Activated naive CD8-positive, alpha-beta T cell treated with anti-CD3 and anti-CD28 coated beads, Interleukin-2, amount 50 U/mL, for 24 hours (primary cell): ENCODE measurements around the gene RAC2.

Experiments used
- ATAC-seq: fragments of 150-1000 bp; cut with Tn5 transposase; one replicate; pipeline ENCODE4 v1.10.0; 2021
- DNase-seq: peaks from one replicate; pipeline ENCODE4 v3.0.0; 2021
- H3K27ac Mint-ChIP-seq: one replicate; pipeline ENCODE4 v1.8.0; 2021; ENCODE audit warnings: mild to moderate bottlenecking, mixed read lengths
- H3K27me3 Mint-ChIP-seq: one replicate; pipeline ENCODE4 v1.8.0; 2021; ENCODE audit warnings: mixed read lengths
- H3K36me3 Mint-ChIP-seq: one replicate; pipeline ENCODE4 v1.8.0; 2021; ENCODE audit warnings: low read depth, mixed read lengths
- H3K4me1 Mint-ChIP-seq: one replicate; pipeline ENCODE4 v1.8.0; 2021; ENCODE audit warnings: mixed read lengths
- H3K4me3 Mint-ChIP-seq: one replicate; pipeline ENCODE4 v1.8.0; 2021; ENCODE audit warnings: mild to moderate bottlenecking, moderate library complexity, mixed read lengths
- H3K9me3 Mint-ChIP-seq: one replicate; pipeline ENCODE4 v1.8.0; 2021; ENCODE audit warnings: mixed read lengths

Gene RAC2

DNA sequence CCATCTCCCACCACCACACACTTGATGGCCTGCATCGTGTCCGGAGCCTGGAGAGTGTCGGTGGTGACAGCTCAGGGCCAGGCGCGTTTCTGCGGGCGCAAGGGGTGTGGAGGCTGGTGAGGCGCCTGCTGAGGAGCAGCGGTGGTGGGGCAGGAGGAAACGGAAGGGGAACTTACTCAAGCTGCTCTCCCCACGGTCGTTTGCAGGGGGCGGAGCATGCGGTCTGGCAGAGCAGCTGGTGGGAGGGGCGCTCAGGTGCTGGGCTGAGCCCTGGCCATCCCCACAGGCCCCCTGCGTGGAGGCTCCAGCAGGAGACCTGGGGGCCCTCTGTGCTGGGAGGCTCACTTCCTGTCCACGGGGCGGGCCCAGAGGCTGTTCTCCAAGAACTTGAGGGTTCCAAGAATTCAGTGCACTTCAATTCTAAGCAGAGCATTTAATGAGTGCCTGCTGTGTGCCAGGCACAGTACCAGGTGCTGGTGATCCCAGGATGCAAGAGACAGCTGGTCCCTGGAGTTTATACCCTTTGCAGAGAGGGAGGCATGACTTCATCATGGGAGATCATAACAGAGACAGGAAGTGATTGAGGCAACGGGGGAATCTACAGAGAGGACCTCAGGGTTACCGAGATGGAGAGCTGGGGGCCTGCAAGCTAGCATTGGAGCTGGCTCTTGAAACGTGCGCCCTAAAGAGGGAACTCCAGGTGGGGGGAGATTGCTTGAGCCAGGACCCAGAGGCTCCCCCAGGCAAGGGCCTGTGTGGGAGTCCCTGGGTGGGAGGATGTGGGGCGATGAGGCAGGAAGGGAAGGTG is at the start of gene RAC2:
Gene RAC2 (minus strand): TSS at position 156 of the 808 bp plus-strand sequence. CDS start 121 bp downstream, at position 35.
- ATAC-seq (peak; percentile 62), DNase-seq (peak; percentile 94)
- Mint-ChIP-seq H3K9me3 (no peaks in the 10 kb centered on the region), H3K27ac (peak within 1 kb of the TSS; percentile 96), H3K4me3 (peak within 1 kb of the TSS; percentile 90), H3K27me3 (no peaks in the 10 kb centered on the region), H3K36me3 (peaks cover 32% of the 10 kb centered on the region), H3K4me1 (peaks cover 55% of the 10 kb centered on the region)

DNA sequence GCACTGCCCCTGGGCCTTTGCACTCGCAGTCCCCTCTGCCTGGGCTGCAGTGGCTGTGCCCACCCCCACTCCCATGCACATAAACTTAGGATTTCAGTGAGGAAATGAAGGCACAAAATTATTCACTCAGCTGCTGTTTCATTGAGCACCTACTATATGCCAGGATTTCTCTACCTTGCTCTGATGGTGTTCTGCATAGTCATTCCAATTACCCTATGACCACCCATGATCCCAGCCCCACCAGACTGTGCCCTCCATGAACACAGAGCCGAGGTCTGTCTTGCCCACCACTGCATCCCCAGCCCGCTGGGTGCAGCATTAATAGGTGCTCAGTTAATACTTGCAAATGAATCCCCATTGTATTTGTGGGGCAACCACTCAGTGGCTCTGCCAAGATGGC is 49.1 kb upstream of the RAC2 start:
- H3K27ac Mint-ChIP-seq, result no peak overlapping the region
- peaks cover 46% of the 10 kb centered on the region for H3K4me1 Mint-ChIP-seq
- ATAC-seq (no peak), DNase-seq (no peak)
- peaks cover 18% of the 10 kb centered on the region for H3K36me3 Mint-ChIP-seq
- H3K9me3 Mint-ChIP-seq, result no peaks in the 10 kb centered on the region
- H3K27me3 Mint-ChIP-seq, result no peaks in the 10 kb centered on the region
- H3K4me3 Mint-ChIP-seq, result no peak overlapping the region

DNA sequence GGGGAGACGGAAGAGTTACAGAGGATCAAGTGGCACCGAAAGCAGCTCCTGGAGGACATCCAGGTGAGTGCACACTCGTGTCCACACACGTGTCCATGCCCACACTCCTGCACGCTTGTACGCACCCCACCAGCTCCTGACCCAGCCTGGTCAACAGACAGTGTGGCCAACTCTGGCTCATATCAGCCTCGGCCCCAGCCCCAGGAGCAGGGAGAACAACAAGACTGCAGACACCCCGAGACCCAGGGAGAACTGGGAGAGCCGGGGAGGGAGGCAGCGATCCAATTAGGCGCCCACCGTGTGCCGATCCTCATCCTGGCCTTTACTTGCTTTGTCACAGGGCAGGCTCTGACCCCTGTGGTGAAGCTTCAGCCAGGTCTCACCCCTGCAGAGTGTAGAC is 48.6 kb upstream of the RAC2 start:
- DNase-seq (no peak), ATAC-seq (no peak)
- peaks cover 47% of the 10 kb centered on the region for H3K4me1 Mint-ChIP-seq
- no peaks in the 10 kb centered on the region for H3K9me3 Mint-ChIP-seq
- no peaks in the 10 kb centered on the region for H3K27me3 Mint-ChIP-seq
- H3K4me3 Mint-ChIP-seq, result no peak overlapping the region
- no peak overlapping the region for H3K27ac Mint-ChIP-seq
- H3K36me3 Mint-ChIP-seq, result peaks cover 18% of the 10 kb centered on the region

GRCh38 chr22:37291559-37292298 is 47.7 kb upstream of the RAC2 start:
- DNase-seq (no peak), ATAC-seq (no peak)
- H3K9me3 Mint-ChIP-seq, result no peaks in the 10 kb centered on the region
- peaks cover 23% of the 10 kb centered on the region for H3K36me3 Mint-ChIP-seq
- H3K27me3 Mint-ChIP-seq, result no peaks in the 10 kb centered on the region
- no peak overlapping the region for H3K4me3 Mint-ChIP-seq
- no peak overlapping the region for H3K27ac Mint-ChIP-seq
- peaks cover 56% of the 10 kb centered on the region for H3K4me1 Mint-ChIP-seq

DNA sequence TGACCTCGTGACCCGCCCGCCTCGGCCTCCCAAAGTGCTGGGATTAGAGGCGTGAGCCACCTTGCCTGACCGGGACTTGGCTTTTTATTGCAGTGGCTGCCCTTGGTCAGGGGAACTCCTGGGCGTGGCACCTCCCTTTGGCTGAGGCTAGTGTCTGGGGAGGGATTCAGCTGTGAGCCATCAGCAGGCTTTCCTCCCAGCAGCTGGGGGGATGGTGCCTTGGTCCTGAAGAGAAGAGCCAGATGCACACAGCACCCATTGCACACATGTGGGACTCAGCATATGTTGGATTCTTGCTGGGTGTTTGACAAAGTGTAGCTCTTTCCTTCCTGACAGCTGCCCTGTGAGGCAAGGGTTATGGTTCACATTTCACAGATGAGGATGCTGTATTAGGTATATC is 46.7 kb upstream of the RAC2 start:
- ATAC-seq (no peak), DNase-seq (no peak)
- Mint-ChIP-seq H3K9me3 (no peaks in the 10 kb centered on the region), H3K36me3 (peaks cover 24% of the 10 kb centered on the region), H3K4me3 (no peak overlapping the region), H3K4me1 (peaks cover 65% of the 10 kb centered on the region), H3K27me3 (no peaks in the 10 kb centered on the region), H3K27ac (no peak overlapping the region)

GRCh38 chr22:37289156-37289735 is 45.2 kb upstream of the RAC2 start:
- no peaks in the 10 kb centered on the region for H3K9me3 Mint-ChIP-seq
- H3K4me3 Mint-ChIP-seq, result no peak overlapping the region
- H3K27me3 Mint-ChIP-seq, result no peaks in the 10 kb centered on the region
- H3K4me1 Mint-ChIP-seq, result peaks cover 67% of the 10 kb centered on the region
- ATAC-seq (no peak), DNase-seq (no peak)
- H3K36me3 Mint-ChIP-seq, result peaks cover 26% of the 10 kb centered on the region
- peak overlapping the region; percentile 65 for H3K27ac Mint-ChIP-seq

- Mint-ChIP-seq H3K9me3 (no peaks in the 10 kb centered on the region), H3K27ac (no peak overlapping the region), H3K27me3 (no peaks in the 10 kb centered on the region), H3K4me3 (no peak overlapping the region), H3K36me3 (peaks cover 26% of the 10 kb centered on the region), H3K4me1 (peaks cover 73% of the 10 kb centered on the region)
- DNase-seq, result no peak
- ATAC-seq, result no peak
Measured at GRCh38 chr22:37288521-37288920, 44.5 kb upstream of the RAC2 start.

DNA sequence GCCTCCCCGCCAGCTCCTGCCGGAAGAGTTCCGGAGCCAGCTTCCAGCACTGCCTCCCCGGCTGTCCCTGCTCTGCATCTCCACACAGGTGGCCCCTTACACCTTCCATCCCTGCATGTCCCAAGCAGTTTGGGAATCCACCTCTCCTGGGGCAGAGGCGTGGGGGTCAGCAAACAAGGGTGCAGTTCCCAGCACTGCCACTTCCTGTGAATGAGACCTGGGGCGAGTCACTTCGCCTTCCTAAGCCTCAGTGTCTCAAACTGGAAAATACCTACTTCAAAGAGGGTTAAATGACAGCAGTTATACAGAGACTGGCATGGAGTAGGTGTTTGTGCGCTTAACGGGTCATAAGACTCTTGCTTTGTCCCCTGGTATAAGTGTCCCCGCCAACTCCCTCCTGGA is 43.5 kb upstream of the RAC2 start:
- H3K27me3 Mint-ChIP-seq, result no peaks in the 10 kb centered on the region
- ATAC-seq (peak; percentile 30), DNase-seq (no peak)
- H3K4me3 Mint-ChIP-seq, result no peak overlapping the region
- no peaks in the 10 kb centered on the region for H3K9me3 Mint-ChIP-seq
- H3K4me1 Mint-ChIP-seq, result peaks cover 80% of the 10 kb centered on the region
- H3K27ac Mint-ChIP-seq, result peak overlapping the region; percentile 67
- peaks cover 20% of the 10 kb centered on the region for H3K36me3 Mint-ChIP-seq

DNA sequence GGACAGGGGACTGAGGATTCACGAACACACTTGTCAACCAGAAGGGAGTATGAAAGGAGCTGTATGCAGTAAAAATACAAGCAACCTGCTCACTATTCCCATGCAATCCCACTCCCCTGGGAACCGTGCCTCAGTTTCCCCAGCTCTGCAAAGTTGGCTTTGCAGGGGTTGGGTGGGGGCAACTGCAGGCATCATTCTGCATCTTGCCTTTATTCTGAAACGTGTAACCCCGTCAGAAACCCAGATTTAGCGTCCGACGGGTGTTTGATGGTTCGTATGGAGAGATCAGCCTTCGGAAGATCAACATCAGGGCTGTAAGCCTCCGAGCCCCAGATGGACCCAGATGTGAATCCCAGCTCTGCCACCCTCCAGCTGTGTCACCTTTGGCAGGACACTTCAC is 41.9 kb upstream of the RAC2 start:
- DNase-seq (no peak), ATAC-seq (no peak)
- Mint-ChIP-seq H3K9me3 (no peaks in the 10 kb centered on the region), H3K4me1 (peaks cover 91% of the 10 kb centered on the region), H3K27ac (no peak overlapping the region), H3K36me3 (peaks cover 14% of the 10 kb centered on the region), H3K27me3 (no peaks in the 10 kb centered on the region), H3K4me3 (no peak overlapping the region)

DNA sequence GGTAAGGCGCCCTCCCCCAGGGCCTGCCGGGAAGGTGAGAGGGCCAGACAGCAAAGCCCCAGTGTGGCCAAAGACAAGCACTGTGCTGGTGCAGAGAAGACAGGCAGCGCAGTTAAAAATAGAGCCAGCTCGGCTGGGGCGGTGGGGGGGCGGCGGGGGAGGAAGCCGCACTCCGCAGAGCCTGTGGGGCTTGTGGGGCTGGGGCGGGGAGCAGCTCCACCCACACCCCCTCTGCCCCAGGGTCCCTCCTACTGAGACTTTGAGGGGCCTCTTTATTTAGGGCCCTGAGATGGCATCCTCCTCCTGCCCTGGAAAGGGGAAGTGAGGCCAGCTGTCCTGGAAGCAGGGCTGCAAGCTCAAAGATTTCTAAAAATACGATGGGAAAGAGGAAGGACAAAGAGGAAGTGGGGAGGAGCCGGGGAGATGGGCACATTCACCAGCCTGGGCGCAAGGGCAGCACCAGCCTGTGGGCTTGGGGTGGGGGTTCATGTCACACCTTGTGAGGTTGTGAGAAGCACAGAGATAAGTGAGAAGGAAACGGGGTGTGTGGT is 40.8 kb upstream of the RAC2 start:
- Mint-ChIP-seq H3K4me1 (peaks cover 91% of the 10 kb centered on the region), H3K36me3 (peaks cover 14% of the 10 kb centered on the region), H3K4me3 (peak overlapping the region; percentile 89), H3K27ac (peak overlapping the region; percentile 98), H3K9me3 (no peaks in the 10 kb centered on the region), H3K27me3 (no peaks in the 10 kb centered on the region)
- ATAC-seq (peak; percentile 3), DNase-seq (peak; percentile 42)

- Mint-ChIP-seq H3K4me3 (peak overlapping the region; percentile 89), H3K9me3 (no peaks in the 10 kb centered on the region), H3K36me3 (peaks cover 12% of the 10 kb centered on the region), H3K4me1 (peaks cover 91% of the 10 kb centered on the region), H3K27ac (peak overlapping the region; percentile 98), H3K27me3 (no peaks in the 10 kb centered on the region)
- no peak for DNase-seq
- no peak for ATAC-seq
Measured at GRCh38 chr22:37284126-37284804, 40.2 kb upstream of the RAC2 start.

DNA sequence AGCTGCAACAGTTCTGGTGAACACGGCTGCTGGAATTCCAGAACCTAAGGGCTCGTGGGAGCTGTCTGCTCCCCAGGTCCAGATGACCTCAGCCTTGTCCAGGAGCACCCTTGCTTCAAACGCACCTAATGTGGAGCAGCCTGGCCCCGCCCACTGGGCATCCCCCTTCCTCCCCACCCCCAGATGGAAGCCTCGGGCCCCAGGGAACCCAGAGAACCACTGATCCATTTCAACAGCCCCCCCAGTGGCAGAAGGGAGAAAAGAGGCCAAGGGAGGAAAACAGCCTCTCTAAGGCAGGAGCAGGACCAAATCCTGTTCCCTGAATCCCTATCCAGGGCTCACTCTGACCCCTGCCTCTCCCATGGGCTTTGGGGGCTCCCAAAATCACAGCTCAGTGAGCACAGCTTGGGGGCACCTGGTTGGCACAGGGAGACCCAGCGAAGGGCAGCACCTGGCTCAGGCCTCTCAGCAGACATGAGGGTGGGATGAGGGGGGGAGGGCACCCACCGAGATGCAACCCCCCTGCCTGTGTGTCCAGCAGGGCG is 39.4 kb upstream of the RAC2 start:
- no peaks in the 10 kb centered on the region for H3K27me3 Mint-ChIP-seq
- no peak for ATAC-seq
- peak; percentile 55 for DNase-seq
- H3K27ac Mint-ChIP-seq, result peak overlapping the region; percentile 98
- H3K36me3 Mint-ChIP-seq, result peaks cover 8% of the 10 kb centered on the region
- peaks cover 90% of the 10 kb centered on the region for H3K4me1 Mint-ChIP-seq
- H3K4me3 Mint-ChIP-seq, result peak overlapping the region; percentile 89
- no peaks in the 10 kb centered on the region for H3K9me3 Mint-ChIP-seq

GRCh38 chr22:37282385-37282677 is 38.3 kb upstream of the RAC2 start, which contains the start of gene CYTH4:
Gene CYTH4, plus strand, starts transcription at chr22:37282508. Its CDS starts 62 bp downstream, at chr22:37282570.
- peak; percentile 83 for DNase-seq
- Mint-ChIP-seq H3K9me3 (no peaks in the 10 kb centered on the region), H3K4me3 (peak within 1 kb of the TSS; percentile 89), H3K36me3 (peaks cover 8% of the 10 kb centered on the region), H3K27ac (peak within 1 kb of the TSS; percentile 98), H3K4me1 (peaks cover 85% of the 10 kb centered on the region), H3K27me3 (peaks cover 3% of the 10 kb centered on the region)
- peak; percentile 87 for ATAC-seq
